ENCODE data around the gene ATXN3L.
"Not testable (repeated sequence)": the region's sequence is repeated elsewhere in the genome, so short reads cannot be mapped to it uniquely, and the experiment has no call there.

The ATXN3L gene

DNA sequence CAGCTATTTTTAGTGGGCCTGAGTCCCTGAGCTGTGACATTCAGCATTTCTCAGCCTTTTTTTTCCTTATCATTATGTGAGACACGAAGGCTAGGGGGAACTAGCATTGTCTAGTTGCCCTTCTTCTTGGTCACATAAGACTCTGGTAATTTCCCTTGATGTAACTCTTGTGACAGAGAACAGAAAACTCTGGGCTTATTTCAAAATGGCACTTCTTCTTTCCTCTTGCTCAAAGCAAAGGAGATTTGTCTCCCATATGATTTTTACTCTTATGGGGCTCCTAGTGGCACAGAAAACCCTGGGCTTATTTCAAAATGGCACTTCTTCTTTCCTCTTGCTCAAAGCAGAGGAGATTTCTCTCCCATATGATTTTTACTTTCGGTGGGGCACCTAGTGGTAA is 14.7 kb downstream of the ATXN3L start:
- no peak for DNase-seq (ENCODE audit: low spot score)

DNA sequence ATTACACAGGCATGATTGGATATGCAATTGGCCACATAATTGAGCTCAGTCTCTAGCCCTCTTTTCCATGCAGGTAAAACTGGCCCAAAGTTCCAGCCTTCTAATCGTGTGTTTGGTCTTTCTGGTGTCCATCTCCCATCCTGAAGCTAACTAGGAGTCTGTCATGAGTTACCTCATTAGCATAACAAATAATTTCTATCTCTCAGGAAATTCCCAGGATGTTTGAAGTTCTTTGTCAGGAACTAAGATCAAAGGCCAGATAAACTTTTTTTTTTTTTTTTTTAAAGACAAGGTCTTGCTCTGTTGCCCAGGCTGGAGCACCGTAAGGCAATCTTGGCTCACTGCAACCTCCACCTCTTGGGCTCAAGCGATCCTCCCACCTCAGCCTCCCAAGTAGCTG is 15.8 kb downstream of the ATXN3L start:
- DNase-seq (ENCODE audit: low spot score) = no peak

DNA sequence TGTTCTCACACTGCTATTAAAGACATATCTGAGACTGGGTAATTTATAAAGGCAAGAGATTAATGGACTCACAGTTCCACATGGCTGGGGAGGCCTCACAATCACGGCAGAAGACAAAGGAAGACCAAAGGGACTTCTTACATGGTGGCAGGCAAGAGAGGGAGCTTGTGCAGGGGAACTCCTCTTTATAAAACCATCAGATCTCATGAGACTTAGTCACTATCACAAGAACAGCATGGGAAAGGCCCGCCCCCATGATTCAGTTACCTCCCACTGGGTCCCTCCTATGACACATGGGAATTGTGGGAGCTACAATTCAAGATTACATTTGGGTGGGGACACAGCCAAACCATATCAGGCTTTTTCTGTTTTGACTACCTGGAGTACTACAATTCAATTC is 16.6 kb downstream of the ATXN3L start:
- not testable (repeated sequence) for DNase-seq (ENCODE audit: low spot score)

DNA sequence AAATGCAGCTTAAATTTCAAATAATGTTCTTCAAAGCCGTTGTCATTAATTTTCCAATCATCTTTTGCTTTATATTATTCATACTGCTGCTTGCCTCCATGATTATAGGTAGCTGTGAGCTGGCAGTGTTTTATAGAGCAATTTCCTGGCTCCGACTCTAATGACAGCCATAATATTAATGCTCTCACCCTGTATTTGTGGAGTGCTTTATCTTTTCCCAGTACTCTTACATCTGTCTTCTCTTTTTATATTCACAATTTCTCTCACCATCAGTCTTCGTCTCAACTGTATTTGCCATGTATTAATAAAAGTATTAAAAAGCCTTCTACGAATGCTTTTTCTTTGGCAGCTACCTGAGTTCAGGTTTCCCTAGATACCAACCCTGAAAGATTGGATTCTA is 21.0 kb downstream of the ATXN3L start:
- DNase-seq (ENCODE audit: low spot score) = no peak

DNA sequence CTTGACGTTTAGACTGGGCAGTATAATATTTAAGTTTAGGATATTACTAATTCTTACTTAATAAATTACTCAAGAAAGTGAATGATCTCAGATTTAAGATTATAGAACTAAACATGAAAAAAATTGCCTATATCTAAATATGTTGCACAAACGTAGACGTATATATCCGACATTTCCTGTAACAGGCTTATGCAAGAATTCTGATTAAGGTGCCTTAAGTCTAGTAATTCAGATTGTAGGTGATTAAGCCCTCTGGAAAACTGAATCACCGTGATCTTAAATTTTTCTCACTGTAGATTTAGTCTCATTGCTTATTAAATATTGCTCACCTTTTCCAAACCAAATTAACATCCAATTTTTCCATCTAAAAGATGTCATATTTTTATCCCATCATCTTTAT is 24.0 kb downstream of the ATXN3L start:
- no peak for DNase-seq (ENCODE audit: low spot score)

DNA sequence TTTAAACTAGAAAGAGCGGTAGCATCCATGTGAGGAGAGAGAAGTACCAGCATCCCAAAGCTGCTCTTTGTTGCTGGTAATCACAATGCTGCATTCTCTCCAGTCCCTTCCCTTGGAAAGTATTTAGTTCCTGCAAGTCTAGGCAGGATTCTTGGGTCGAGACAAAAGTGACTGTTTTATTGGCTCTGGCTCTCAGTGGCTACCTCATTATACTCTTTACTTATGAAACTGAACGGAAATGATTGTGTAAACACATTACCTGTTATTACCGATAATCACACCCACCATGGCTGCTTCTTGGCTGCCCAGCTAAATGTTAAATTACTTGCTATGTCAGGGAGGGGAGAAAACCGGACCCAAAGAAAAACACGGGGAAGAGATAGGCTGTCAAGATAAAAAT is 26.2 kb downstream of the ATXN3L start:
- no peak for DNase-seq (ENCODE audit: low spot score)

DNA sequence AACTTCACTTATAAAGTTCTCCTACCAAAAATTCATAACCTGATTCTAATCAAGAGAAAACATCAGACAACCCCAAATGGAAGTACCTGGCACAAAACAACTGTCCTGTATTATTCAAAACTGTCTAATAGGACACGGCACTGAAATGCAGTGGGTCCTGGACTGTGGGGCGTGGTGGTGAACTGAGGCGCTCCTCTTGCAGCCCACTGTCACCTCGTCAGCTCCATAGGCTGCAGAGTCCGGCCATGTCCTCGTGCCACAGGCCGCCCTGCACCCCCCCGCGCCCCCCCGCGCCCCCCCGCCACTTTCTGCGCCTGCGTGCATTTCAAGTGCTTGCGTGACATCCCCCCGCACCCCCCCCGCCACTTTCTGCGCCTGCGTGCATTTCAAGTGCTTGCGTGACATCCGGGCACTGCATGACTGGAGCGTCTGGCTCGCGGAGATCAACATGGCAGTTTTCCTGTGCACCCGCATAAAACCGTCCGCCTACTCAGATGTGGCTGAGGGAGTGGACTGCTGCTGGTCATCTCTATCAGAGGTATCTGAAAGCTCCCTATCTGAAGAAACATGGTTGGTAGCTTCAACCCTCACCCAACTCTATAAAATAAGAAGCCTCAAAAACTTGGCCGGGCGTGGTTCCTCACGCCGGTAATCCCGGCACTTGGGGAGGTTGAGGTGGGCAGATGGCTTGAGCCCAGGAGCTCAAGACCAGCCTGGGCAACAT is 28.8 kb downstream of the ATXN3L start:
- no peak for DNase-seq (ENCODE audit: low spot score)

DNA sequence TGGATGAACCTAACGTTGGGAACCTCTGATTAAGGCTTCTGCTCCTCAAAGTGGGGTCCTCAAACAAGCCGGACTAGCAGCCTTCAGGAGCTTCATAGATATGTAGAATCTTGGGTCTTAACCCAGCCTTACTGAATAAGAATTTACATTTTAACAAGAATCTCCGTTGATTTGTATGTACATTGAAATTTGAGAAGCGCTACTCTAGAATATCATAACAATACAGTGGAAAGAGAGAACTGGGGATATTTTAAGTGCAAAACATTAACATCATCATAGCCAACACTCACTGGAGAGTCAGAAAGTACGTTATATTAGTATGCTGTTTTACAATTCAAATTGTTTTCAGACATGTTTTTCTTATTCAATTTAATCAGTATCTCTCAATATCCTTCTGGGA is 31.2 kb downstream of the ATXN3L start:
- DNase-seq (ENCODE audit: low spot score) = no peak

DNA sequence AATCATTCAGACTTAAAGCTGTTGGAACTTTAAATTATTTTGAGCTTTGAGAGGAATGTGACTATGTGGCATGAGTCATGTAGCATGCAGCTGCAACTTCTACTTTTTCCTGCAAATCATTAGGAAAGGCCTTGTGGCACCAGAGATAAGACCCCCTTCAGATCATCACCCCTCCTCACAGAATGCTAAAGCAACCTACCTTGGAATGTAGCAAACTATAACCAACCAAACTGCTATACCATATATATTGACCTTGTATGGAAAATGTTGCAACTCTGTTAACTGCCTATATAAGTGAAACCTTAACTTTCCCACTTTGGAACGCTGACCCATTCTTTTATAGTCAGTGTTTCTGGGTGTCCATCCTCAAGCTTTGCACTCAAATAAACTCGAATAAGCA is 32.0 kb downstream of the ATXN3L start:
- peak; percentile 8 for DNase-seq (ENCODE audit: low spot score)

DNA sequence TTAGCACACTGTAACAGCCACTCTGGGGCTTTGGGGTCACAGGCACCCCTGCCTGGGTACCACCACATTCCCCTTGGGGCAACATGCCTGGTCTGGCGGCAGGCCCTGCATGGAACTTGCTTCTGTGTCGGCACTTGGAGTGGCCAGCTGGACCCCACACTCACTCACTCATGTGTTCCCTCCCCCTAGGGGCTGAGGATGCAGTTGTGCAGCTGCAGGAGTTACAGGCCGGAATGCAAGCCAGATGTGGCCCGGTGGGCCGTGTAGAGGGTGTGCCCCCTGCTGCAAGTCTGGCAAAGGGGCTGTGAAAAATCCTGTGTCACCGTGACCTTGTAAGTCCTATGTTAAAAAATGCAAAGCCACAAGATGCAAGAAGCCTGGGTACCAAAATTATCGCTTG is 34.2 kb downstream of the ATXN3L start:
- DNase-seq (ENCODE audit: low spot score) = no peak

DNA sequence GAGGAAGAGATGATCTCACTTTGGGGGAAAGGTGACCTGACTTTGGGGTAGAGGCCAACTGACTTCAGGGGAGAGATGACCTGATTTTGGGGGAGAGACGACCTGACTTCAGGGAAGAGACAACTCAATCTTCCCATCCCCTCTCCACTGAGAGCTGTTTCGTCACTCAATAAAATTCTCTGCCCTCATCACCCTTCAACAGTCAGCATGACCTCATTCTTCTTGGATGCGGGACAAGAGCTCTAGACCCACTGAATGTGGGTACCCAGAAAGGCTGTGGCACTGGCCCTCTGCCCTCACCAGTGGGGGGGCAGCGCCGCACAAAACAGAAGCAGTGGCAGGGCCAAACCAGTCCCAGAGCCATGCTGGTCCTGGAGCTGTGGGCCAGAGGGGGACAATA is 34.6 kb downstream of the ATXN3L start:
- DNase-seq (ENCODE audit: low spot score) = no peak

DNA sequence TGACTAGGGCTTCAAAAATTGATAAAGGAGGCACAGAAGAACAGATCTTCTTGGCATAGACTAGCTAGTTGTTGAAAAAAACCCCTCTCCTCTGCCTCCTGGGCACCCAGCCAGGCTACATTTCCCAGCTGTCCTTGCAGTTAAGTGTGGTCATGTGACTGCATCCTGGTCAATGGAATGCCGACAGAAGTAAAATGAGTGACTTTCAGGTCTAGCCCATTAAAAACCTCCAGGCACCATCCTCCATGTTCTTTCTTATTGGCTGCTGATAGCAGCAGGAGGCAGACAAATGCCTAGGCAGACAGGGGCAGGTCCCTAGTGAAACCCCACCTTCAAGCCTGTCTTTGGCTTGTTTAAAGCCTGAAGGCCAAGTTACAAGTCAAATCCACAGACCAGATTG is 35.3 kb downstream of the ATXN3L start:
- no peak for DNase-seq (ENCODE audit: low spot score)

DNA sequence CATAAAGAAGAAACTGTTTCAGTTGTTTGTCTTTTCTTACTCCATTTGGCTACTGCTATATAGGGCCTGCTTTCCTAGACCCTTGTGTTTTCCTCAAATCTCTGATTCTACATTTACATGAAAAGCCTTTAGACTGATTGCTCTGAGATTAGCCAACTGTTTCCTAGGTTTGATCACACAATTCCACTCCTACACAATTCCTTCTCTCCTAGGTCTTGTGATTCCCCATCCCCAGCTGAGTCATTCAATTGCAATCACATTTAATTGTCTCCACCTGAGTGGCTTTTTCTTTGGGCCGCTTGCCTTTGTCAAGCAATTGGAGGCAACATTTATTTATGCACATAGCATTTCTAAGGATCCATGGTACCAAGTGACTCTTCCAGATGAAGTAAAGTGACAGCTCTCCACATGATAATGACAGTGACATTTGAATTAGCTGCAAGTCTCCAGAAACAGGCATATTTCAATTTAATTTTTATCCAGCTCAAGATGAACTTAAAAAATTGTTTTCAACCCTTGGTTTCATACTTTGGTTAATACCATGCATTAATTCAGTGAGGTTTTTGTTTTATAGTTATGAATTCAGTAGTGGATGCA is 35.8 kb downstream of the ATXN3L start:
- DNase-seq (ENCODE audit: low spot score) = peak; percentile 40

DNA sequence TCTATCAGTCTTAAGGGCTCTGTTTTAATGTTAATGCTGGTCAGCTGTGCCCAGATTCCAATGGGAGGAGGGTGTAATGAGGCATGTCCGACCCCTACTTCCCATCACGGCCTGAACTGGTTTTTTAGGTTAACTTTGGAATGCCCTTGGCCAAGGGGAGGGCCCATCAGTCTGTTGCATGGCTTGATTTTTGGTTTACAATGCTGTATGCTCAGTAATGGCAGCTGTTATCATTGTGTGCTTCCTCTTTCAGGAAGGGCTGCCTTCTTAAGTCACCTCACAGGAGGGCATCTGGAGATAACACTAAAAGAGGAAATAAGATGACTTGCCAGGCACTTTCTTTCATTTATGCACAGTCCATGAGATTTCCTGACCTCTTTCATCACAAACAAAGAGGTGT is 36.3 kb downstream of the ATXN3L start:
- DNase-seq (ENCODE audit: low spot score) = no peak

DNA sequence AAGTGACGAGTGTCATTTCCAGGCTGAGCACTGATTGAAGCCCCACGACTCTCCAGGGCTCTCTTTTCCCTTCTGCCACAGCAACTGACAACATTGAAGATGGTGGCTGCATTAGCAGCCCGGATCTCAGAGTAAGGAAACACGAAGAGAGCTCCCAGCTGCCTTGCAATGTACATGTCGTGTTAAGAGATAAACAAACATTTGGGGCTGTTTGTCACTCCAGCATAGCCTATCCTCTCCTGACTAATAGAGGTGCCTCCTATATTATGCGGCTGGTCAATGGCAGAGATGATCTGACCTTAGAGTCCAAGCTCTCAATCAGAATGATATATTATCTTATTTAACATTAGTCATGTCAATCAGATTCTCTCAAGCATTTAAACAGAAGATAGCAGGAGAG is 38.6 kb downstream of the ATXN3L start:
- no peak for DNase-seq (ENCODE audit: low spot score)

DNA sequence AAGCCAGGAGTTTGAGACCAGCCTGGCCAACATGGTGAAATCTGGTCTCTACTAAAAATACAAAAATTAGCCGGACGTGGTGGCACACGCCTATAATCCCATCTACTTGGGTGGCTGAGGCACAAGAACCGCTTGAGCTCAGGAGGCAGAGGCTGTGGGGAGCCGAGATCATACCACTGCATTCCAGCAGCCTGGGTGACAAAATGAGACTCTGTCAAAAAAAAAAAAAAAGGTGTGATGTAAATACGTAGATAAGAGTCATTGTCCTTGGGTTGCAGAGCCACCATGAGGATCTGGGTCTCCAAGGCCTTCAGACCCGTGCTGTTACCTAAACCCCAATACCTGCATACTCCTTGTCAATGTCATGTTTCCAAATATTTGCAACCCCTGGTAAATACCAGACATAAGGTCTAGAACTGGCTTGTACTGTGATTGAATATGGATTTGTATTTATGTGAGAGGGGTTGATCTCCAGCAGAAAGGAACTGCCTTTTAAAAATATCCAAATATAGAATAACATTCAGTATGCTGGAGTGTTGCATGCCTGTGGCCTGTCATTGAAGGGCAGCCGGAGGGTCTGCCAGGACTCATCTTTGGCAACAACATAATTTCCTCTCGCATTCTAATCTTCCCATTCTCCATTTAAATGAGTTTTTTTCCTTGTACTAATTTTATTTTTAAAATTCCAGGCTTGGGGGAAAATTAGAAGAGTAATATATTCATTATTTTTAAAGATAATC is 40.4 kb downstream of the ATXN3L start:
- DNase-seq (ENCODE audit: low spot score) = no peak

DNA sequence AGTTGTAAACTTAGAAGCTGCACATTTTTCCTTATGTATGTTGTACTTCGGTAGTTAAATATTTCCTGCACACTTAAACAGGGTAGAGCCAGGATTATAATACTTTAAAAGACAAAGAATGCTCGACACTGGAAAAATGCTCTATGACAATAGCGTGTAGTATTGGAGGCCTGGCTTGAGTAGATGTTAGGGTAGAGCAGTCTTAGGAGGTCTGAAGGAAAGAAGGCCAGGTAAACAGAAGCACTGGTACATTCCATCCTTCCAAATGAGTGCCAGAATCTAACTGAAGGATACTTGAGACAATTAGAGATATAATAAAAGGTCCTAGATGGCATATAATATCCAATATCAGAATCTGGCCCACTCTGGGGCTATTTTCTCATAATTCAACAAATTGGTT is 42.3 kb downstream of the ATXN3L start:
- DNase-seq (ENCODE audit: low spot score) = no peak

DNA sequence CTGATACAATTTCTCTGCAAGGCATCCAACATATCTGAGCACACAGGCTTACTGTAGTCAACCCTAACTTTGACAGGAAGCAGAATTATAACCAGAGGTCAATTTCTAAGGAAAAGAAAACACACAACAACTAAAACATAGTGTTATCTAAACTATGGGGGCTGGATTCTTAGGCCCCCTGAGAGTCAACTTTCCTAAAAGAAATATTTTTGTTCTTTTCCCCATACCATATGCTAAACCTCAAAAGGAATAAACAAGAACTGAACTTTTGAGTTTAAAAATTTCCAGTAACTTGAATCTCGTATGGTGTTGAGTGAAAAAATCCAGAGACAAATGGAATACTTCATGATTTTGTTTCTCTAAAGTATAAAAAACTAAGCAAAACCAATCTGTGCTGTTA is 42.9 kb downstream of the ATXN3L start:
- no peak for DNase-seq (ENCODE audit: low spot score)

DNA sequence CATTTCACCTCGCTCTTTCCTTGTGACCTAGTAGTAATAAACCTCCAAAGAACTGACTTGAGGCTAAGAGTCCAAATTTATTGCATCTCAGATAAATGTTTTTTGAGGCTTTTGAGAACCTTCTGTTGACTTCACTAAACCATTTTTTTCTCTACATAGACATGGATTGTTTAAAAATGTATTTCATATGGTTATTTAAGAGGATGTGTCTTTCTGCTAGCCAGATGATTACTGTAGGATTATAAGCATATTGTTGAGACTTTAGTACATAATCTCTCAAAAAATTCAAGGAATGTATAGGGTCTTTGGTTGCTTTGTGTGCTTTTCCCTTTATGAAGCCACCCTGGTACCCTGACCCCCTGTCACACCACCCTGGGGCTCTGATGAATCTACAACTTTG is 44.8 kb downstream of the ATXN3L start:
- DNase-seq (ENCODE audit: low spot score) = no peak

DNA sequence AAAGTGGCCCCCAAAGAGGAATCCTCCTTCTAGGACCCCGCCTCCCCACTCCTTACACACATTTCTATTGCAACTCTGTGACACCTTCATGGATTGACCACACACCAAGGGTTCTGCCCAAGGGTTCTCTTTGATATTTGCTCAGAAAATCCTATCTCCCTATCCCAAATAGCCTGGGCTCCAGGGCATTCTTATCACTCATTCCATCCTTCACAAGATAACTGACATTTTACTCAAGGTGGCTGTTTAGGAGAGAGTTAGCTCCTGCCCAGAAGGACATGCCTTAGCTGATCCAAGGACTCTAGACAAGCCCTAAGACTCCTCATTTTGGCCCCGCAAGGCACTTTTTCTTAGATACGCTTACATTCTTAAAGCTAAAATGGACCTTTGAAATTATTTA is 47.4 kb downstream of the ATXN3L start:
- no peak for DNase-seq (ENCODE audit: low spot score)

DNA sequence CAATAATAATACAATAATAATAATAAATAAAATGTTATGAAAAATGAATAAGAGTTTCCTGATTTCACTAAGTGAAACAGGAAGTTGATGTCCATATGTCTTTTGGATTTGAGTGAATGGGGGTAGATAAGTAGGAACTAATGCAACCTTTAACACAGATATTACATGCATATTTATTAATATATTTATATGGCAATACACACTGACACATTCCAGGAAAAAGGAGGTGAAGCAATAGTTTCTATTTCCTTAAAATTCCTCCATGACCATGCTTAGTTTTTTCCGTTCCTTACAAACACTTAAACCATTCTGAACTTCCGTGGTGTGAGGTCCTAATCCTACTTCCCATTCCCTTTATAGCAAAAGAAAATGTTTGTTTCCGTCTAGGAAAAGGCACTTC is 48.3 kb downstream of the ATXN3L start:
- no peak for DNase-seq (ENCODE audit: low spot score)

DNA sequence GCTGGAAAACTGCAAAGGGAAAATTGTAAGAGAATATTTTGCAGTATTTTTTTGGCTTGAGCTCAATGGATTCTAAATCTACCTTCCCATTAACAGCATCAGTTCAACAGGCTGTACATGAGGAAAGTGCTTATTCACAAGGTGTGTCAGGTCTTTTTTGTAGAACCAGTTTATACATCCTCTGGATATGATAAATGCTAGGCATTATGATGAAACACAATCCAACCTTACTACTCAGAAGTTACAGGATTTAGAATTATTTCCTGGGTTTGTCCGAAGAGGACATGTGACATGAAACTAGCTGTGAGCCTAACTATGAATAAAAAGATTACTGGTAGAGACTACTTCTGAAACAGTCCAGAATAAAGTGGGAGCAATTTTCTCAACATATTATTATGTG is 49.5 kb downstream of the ATXN3L start:
- no peak for DNase-seq (ENCODE audit: low spot score)

DNA sequence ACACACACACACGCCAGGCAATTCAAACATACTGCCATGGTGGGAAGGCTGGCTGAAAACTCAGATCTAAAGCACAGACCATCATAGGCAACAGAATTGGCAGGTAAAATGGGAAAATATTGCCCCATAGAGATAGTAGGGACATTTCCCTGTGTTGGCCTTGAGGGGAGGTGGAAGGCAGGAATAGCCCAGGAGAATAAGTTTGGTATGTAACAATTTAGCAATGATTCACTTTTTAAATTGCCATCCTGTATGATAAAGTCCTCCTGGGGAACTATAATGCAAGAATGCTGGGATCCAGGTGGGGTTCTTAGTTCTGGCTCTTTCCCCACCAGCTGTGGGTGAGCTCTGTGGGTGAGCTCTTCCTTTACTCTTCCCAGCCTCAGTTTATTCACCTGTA is 51.0 kb downstream of the ATXN3L start:
- no peak for DNase-seq (ENCODE audit: low spot score)

Data from AG20443 (cell line).